GM15510 (cell line): Measurements from ENCODE around the gene RNF32.

Experiments
- POLR2A ChIP-seq: IDR thresholded peaks from 3 replicates; pipeline ENCODE4 v1.6.1; 2011; ENCODE audit warnings: borderline replicate concordance; ENCODE audit not compliant: insufficient read length; ENCODE audit errors: extremely low read depth

RNF32 gene

GRCh38 chr7:156677374-156678054, 36.9 kb downstream of the RNF32 start:
- TF ChIP-seq POLR2A, result no peak

DNA sequence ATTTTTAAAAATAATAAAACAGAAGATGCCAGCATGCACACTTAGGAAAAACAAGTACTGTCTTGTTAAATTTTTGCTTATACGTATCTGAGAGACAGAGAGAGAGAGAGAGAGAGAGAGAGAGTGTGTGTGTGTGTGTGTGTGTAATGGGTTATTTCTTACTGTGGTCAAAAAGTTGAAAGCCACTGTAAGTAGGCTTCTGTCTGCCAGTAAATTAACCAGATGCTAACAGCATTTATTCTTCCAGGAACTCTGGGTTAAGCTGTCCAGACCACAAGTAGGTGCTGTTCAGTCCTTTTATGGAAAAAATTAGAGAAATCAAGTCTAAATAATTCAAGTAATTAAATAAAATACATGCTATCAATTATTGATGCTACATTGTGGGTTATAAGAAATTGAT, 39.7 kb downstream of the RNF32 start:
- TF ChIP-seq POLR2A, result no peak

- no peak for TF ChIP-seq POLR2A
Observed at GRCh38 chr7:156682928-156683327, 42.4 kb downstream of the RNF32 start.

DNA sequence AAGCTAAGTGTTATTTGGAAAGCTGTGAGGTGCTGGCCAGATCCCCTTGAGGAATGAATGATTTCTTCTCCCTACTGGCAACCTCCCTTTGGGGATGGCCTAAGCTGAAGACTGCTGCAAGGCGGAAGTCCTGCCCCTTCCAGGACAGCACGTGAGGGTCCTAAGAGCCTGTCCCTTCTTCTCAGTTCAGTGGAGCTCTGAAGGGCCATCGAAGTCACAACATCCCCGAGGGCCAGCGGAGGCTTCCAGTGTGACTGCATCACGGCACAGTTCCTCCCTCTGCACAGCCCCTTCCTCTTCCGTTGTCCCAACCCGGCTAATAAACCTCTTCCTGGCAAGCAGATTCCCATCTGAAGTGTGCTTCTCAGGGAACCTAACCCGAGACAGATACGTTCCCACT, 43.7 kb downstream of the RNF32 start:
- TF ChIP-seq POLR2A, result no peak

DNA sequence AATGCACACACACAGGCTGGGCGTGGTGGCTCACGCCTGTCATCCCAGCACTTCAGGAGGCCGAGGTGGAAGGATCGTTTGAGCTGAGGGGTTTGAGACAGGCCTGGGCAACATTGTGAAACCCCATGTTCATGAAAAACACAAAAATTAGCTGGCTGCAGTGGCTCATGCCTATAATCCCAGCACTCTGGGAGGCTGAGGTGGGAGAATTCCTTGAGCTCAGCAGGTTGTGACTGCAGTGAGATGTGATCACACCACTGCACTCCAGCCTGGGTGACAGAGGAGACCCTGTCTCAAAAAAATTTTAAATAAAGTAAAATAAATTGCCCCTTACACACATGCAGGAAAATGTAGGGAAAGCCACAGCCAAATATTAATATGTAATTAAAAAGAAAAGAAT, 44.1 kb downstream of the RNF32 start:
- no peak for TF ChIP-seq POLR2A

GRCh38 chr7:156691764-156692163, 51.2 kb downstream of the RNF32 start:
- no peak for TF ChIP-seq POLR2A

- TF ChIP-seq POLR2A, result no peak
Observed at GRCh38 chr7:156692849-156693248, 52.3 kb downstream of the RNF32 start.

DNA sequence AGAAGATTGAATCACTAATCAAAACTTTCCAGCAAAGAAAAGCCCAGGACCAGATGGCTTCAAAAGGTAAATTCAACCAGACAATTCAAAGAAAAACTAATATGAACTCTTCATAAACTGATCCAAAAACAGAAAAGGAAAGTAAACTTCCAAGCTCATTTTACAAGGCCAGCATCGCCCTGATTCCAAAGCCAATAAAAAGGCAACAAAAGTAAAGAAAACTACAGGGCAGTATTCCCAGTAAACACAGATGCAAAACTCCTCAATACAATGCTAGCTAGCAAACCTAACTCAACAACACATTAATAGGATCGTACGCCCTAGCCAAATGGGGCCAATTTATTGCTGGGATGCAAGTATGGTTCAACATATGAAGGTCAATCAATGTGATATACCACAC, 53.1 kb downstream of the RNF32 start:
- TF ChIP-seq POLR2A, result no peak

DNA sequence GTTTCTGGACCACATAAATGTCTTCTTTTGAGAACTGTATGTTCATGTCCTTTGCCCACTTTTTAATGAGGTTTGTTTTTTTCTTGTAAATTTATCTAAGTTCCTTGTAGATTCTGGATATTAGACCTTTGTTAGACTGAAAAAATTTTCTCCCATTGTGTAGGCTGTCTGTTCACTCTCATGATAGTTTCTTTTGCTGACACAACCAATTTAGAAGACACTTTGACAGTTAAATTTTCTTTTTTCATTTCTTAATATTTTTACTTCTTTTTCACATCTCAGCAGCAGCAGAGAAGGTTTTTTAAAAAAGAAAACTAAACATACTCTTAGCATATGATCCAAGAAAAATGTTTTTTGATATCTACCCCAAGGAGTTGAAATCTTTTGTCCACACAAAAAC, 61.8 kb downstream of the RNF32 start:
- no peak for TF ChIP-seq POLR2A

DNA sequence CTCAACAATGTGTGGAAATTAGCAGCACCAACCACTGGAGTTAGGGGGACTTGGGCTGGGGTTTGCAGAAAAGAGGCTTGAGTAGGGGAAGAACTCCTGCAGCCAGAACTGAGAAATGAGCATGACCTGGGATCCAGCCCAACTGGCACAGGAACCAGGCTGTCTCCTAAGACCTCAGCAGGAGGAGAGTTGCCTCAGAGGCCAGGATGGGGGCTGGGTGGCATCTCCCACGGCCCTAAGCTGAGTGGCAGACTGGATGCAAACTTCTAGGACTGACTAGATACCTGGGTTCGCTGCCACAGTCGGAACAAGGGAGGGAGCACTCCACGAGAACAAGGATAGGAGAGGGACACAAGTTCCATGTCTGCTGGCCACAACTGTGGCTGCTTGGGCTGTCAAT, 62.6 kb downstream of the RNF32 start:
- no peak for TF ChIP-seq POLR2A

DNA sequence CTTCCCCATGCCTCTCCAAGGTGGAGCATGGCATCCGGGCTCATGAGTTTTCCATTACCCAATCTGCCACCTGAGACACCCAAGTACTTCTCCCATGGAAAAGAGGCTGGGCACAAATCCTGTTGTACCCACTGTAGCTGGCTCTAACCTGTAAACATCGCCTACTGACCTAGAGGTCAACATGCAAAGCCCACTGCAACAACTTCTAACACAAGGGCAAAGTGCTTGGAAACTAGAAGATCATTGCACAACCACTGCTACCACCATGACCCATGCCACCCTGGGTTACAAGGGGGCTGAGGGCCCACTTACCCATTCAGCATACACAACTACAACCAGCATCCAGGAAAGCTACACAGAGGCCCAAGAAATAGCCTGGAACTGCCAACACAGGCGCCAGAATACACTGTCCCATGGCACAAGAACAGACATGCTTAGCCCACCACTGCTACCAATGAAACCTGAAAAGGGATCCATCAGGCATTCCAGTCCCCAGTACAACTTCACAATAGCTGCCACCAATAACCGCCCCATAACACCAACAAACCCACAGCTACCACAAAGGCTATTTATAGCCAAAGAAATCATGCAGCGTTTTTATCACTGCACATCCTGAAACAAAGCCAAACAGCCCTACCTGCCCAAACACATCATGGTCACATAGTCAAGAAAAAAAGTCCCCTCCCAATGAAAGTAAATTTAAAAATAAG, 63.4 kb downstream of the RNF32 start:
- no peak for TF ChIP-seq POLR2A

- TF ChIP-seq POLR2A, result no peak
Observed at GRCh38 chr7:156722043-156722826, 81.7 kb downstream of the RNF32 start.

DNA sequence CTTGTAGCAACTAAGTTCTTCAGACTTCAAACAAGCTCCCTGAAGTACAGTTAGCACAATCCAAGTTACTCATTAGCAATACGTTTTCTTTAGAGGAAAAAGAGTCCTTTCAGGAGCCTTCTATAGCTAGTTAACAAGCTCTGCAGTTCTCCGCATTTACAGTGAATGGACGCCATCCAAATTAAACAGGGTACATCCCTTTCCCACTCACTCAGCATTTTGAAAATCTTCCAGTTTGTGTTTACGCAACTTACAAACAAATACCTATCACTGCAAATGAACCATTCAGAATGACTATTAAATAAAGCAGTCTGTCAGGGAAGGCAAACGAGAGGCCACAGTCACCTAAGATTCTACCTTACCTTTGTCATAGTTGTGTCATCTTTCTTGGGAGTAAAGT, 84.5 kb downstream of the RNF32 start:
- no peak for TF ChIP-seq POLR2A

DNA sequence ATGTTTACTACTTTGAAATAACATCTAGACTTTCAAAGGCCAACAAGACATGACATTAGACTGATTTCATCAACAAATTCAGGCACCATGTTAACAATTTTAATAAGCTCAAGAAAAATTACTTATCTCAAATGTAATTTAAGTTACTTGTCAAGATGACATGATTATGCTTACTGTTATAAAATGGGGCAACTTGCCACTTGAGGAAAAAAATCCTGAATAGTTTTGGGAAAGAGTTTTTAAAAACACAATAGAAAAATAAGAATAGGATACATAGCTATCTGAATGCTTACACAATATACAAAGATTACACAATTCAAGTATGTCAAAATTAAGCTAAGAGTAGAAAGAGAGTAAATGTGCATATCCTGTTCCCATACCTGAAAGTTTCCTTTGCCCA, 85.4 kb downstream of the RNF32 start:
- no peak for TF ChIP-seq POLR2A
